Epithelial cell of esophagus (primary cell): ENCODE measurements around the gene NCAPD3.

Source experiments
- DNase-seq: peaks from one replicate; pipeline ENCODE4 v3.0.0; 2010; ENCODE audit warnings: low read depth
- H3K4me3 ChIP-seq: 2 replicates; pipeline ENCODE4 v1.5.1; 2011; ENCODE audit warnings: mild to moderate bottlenecking, low read length, control low read depth
- TF ChIP-seq, protein P1 (sequence below): IDR thresholded peaks from 2 replicates; pipeline ENCODE4 v1.5.1; 2011; ENCODE audit warnings: low read depth, mild to moderate bottlenecking, low read length, control low read depth, inconsistent platforms; ENCODE audit not compliant: insufficient read depth; ENCODE audit errors: missing control alignments

NCAPD3 gene

GRCh38 chr11:134267966-134268365 is 44.2 kb upstream of the NCAPD3 start:
- TF ChIP-seq, protein P1, sequence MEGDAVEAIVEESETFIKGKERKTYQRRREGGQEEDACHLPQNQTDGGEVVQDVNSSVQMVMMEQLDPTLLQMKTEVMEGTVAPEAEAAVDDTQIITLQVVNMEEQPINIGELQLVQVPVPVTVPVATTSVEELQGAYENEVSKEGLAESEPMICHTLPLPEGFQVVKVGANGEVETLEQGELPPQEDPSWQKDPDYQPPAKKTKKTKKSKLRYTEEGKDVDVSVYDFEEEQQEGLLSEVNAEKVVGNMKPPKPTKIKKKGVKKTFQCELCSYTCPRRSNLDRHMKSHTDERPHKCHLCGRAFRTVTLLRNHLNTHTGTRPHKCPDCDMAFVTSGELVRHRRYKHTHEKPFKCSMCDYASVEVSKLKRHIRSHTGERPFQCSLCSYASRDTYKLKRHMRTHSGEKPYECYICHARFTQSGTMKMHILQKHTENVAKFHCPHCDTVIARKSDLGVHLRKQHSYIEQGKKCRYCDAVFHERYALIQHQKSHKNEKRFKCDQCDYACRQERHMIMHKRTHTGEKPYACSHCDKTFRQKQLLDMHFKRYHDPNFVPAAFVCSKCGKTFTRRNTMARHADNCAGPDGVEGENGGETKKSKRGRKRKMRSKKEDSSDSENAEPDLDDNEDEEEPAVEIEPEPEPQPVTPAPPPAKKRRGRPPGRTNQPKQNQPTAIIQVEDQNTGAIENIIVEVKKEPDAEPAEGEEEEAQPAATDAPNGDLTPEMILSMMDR: no peak
- no peak for DNase-seq
- H3K4me3 ChIP-seq: no peak overlapping the region

GRCh38 chr11:134267461-134267860 is 43.7 kb upstream of the NCAPD3 start:
- no peak for DNase-seq
- TF ChIP-seq, protein P1: no peak
- no peak overlapping the region for H3K4me3 ChIP-seq

GRCh38 chr11:134266841-134267251 is 43.1 kb upstream of the NCAPD3 start:
- peak; percentile 99 for DNase-seq
- no peak overlapping the region for H3K4me3 ChIP-seq
- TF ChIP-seq, protein P1: no peak

GRCh38 chr11:134266440-134266839 is 42.7 kb upstream of the NCAPD3 start:
- H3K4me3 ChIP-seq: no peak overlapping the region
- DNase-seq: no peak
- TF ChIP-seq, protein P1: no peak

DNA sequence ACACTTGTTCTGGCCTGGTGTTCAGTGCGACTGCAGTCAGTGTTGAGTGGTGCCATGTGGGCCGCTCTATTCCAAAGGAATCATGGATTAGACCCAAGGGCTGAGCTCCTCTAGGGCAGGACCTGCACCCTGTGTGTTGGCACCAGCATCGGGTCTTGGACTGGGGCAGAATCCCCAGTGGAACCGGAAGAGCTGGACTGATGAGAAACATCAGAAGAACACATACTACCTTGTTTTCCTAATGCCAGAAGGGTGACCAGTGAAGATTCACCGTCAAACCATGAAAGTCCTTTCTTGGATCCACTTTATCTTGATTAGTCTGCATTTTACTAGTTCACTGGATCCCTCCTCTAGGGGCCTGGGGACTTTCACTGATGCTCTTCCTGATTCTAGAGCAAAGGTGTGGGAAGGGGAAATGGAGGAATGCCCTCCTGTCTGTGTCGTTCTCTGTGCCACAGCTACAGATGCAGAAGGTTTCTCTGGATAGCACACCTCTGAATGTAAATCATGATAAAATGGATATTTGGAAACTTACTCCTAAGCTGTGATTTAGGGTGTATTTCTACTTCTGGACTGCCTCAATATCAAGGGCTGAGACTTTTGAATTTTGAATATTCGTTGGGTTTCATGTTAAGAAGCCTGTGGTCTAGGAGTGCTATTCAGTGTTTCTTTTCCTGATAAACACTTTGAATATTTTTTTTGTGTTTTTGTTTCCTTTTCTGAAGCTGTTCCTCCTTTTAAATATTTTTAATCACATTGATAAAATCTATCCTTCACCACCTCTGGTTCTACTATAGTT is 41.4 kb upstream of the NCAPD3 start:
- DNase-seq: no peak
- H3K4me3 ChIP-seq: no peak overlapping the region
- TF ChIP-seq, protein P1: no peak

DNA sequence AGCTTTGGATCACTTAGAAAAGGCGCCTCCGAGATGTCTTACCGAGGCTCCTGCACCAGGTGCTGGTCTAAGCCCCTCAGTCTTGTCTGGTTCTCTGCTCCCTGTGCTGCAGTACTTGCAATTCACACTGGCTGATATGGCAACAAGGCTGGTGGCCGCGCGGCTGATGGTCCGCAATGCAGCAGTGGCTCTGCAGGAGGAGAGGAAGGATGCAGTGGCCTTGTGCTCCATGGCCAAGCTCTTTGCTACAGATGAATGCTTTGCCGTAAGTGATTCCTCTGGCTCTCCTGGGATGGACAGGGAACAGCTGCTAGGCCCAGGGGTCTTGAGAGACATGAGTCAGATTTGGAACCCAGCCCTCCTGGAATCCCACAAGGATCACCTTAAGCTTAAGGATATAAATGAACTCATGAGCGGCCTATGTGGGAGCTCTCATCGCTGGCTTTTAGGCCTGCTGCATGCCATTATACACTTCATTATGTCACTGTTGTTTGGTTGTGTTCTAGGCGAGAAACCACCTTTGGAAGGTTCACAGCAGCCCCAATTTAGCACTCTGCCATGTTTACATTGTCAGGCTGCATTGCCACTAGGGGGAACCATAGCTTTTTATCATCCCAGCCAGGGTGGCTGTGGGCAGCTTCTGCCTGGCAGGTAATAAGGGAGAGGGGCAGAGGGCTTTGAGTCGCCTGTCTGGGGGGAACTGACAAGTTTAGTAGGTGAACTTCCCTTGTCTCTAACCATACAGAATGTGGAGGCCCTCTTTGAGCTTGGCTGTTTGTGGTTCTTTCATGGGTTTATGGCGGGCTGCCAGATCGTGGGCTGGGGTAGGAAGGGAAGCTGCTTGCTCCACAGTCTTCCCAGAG is 38.1 kb upstream of the NCAPD3 start:
- no peak overlapping the region for H3K4me3 ChIP-seq
- peak; percentile 63 for DNase-seq
- TF ChIP-seq, protein P1: peak; percentile 81
